Stimulated activated CD8-positive, alpha-beta memory T cell treated with anti-CD3 and anti-CD28 coated beads, Interleukin-15, amount 100 ng/mL, for 4 hours (primary cell): Measurements from ENCODE around the gene PRR5.

Experiments used
- DNase-seq, 2 donors: peaks; one replicate each; pipeline ENCODE4 v3.0.0-alpha.2; 2020; ENCODE audit warnings: low read depth in 2 of 2

The PRR5 gene

DNA sequence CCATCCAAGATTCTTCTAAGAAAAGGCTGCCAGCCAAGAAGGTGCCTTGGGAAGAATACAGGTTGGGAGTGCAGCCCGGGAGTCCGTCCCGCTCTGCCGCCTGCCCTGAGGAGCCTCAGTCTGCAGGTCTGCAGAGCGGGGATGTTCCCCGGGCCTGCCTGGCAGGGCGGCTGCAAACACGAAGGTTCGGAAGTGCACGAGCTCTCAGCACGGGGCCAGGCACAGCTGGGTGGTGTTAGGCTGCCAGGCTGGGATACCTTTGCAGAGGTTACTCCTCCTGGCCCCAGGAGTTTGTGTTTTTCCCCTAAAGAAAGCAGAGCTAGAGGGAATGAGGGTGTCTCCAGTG lies 9.4 kb upstream of the PRR5 start:
- no peak for DNase-seq

DNA sequence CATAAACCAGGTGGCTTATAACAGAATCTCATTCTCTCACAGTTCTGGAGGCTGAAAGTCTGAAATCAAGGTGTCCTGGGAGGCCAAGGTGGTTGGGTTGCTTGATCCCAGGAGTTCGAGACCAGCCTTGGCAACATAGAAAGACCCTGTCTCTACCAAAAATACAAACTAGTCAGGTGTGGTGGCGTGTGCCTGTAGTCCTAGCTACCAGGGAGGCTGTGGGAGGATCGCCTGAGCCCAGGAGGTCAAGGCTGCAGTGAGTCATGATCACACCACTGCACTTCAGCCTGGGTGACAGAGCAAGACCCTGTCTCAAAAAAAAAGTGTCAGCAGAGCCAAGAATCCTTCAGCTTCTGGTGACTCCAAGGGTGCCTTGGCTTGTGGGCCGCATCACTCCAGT lies 8.9 kb upstream of the PRR5 start:
- DNase-seq, result no peak

DNA sequence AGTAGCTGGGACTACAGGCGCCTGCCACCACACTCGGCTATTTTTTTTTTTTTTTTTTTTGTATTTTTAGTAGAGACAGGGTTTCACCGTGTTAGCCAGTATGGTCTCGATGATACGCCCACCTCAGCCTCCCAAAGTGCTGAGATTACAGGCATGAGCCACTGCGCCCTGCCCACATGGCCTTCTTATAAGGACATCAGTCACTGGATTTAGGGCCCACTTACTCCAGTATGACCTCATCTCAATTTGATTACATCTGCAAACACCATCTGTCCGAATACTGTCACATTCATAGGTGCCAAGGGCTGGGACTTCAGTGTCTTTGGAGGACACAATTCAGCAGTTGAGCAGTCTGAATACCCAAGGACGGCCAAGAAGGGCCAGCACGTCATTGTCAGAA lies 8.2 kb upstream of the PRR5 start:
- no peak for DNase-seq

- DNase-seq, result peak; percentile 67 to 76
These were observed 4.4 kb upstream of the PRR5 start for GRCh38 chr22:44697423-44698141.

- DNase-seq, result no peak
These were observed 3.2 kb upstream of the PRR5 start for GRCh38 chr22:44698531-44699421.

- no peak for DNase-seq
These were observed 1.5 kb upstream of the PRR5 start for GRCh38 chr22:44700456-44700855.

DNA sequence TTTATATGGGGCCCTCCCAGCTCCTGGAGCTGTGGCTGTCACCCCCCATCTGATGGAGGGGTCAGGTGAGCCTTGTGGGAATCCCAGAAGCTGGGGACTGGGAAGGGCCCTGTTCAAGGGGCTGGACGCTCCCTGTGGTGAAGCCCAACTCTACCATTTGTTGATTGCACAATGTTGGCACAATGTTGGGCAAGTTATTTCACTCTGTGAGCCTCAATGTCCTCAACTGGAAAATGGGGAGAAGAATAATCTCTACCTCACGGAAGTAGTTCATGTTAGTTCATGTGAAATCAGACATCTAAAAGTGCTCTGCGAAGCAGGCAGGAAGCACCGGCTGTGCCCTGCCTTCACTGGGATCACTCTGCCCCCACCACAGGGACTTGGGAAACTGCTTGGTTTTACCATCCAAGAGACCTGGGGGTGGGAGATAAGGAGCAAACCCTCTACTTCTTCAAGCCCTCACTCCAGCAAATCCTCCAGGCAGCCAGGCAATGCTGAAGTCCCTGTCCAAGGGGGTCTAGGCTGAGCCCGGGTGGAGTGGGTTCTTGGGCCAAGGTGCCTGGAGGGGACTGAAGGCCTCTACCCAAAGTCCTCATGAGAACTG lies 715 bp upstream of the PRR5 start:
- DNase-seq, result no peak

GRCh38 chr22:44702479-44703198 lies 635 bp downstream of the PRR5 start:
- no peak for DNase-seq

GRCh38 chr22:44703255-44703870 lies 1.4 kb downstream of the PRR5 start:
- no peak for DNase-seq

DNA sequence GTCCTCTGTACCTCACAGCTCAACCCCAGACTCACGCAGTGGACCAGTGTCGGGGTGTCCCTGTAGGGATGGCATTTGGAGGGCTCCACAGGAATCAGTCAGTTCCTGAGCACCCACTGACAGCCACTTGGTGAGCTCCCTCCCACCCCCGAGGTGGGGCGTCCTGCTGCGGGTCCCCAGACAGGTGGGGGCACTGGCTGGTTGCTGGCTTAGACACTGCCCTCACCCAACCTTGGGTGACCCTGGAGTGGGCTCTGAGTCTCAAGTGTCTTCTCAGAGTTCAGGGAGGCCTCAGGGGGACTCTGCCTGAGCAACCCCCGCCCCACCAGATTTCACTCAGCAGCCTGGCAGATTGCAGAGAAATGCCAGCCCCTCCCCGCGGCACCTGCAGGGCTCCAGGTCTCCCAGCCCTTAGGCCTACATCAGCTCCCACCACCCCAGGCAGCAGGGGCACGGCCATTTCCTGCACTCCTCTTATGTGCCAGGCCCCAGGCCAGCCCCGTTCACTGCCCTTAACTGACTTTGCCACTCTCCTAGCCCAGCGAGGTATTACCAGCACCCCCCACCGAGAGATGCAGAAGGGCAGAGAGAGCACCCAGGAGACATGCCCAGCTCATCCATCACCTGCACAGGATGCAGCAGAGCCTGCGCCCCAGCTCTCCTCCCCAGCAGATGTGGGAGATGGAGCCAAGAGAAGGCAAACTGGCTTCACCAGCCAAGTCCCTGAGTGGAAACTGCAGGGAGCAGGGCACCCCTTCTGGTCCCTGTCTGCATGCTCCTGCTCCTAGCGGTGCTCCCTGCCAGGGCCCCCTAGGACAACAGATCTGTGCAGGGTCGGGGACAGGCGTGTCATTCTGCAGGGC lies 2.4 kb downstream of the PRR5 start:
- no peak for DNase-seq

GRCh38 chr22:44705022-44705297 lies 3.0 kb downstream of the PRR5 start:
- DNase-seq, result no peak

GRCh38 chr22:44706488-44706887 lies 4.5 kb downstream of the PRR5 start:
- no peak for DNase-seq

DNA sequence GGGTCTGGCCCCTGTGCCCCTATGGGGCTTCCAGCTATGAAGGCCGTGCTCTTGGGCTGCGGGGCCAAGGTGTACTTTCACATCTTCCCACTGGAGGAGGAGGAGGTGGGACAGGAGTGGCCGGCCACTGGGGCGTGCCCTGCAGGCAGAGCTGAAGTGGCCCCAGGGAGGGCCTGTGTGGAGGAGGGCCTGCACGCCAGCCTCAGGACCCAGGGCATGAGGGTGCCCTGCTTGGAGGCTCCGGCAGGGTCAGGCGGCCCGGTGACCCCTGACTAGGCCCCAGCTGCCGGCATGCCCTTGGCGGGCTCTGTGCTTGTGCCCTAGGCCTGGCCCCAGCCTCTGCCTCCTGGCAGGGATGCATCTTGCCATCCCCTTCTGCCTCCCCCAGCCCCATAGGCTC lies 5.2 kb downstream of the PRR5 start:
- no peak for DNase-seq

DNA sequence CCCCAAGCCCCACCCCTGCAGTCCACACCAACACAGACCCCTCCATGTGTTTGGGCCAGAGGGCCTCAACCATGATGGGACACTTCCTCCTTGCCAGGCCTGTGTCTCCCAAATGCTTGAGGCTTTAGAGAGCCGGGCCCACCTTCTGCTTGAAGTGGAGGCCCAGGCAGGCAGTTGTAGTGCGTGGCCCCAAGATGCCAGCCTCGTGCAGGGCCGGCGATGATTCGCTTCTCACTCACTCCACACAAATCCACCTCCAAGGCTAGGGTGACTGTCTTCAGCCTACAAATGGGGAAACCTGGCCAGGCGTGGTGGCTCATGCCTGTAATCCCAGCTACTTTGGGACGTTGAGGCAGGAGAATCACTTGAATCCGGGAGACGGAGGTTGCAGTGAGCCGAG lies 5.7 kb downstream of the PRR5 start:
- no peak for DNase-seq

DNA sequence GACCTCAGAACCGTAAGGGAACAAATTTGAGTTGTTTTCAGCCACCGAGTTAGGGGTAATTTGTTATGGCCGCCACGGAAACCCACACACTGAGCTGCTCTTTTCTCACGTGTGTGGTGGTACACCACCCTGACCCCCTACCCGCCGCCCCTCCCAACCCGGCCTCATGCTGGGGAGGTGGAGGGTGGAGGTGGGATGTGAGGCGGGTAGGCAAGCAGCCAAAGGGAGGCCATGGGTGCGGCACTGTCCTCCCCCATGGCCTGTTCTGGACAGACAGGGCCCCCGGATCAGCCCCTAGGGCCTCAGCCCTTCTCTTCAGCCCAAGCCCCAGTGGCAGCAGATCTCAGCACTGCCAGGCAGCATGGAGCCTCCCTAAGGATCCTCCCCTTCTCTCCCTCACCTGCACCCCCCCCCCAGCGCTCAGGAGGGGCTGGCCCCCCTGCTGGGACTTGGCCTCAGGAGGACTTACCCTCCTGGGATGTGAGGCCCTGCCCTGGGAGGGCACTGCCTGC lies 7.9 kb downstream of the PRR5 start:
- DNase-seq, result peak in 1 of 2 donors; percentile 24

GRCh38 chr22:44710474-44711240 lies 8.7 kb downstream of the PRR5 start:
- peak; percentile 29 for DNase-seq

DNA sequence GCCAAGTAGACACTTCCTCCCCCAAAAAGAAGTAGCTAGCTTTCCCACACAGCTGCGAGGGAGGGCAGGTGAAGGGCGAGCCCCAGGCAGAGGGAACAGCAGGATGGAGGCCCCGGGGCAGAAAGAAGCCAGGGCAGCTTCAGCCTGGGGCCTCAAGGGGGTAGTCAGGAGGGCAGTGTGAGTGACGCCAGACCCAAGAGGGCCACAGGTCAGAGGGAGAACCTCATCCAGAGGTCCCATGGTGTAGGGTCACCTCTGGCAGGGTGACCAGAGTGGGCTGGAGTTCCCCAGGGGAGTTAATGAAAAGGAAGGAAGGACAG lies 9.2 kb downstream of the PRR5 start:
- DNase-seq, result no peak

DNA sequence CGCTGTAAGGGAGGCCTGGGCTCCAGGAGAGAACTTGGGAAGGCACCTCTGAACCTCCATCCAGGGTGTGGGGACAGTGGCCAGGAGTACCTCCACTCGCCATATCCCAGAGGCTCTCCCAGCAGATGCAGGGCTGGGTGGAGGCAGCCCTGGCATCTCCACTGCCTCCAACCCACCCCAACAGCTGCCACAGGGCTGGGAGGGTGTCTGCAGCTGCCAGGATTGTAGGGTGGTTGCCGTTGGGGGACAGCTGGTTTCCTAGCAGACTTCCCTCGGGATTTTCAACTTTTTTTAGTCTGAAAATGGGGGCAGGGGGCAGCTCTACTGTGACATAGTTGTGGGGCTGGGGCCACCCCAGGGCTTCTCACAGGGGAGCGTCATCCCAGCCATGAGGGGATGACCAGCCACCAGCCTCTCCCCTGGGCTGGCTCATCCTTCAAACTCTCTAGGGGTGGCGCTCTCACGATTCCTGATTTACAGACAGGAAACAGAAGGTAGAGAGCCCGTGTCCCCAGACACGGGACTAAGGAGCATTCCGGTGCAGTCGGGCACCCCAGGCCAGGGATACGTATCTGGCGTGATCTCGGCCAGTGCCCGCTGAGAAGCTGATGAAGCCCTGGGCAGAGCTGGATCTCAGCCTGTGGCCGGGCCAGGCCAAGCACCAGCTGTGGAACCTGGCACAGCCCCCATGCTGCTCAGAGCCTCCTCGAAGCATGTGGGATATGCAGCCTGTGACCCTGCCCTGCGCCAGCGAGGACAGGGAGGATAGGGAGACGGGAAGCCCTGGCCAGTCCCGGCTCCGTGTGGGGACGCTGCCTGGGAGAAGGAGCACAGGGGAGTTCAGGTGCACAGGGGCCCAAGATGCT lies 9.9 kb downstream of the PRR5 start:
- no peak for DNase-seq

- DNase-seq, result no peak
These were observed 11.0 kb downstream of the PRR5 start for GRCh38 chr22:44712962-44713361.
